ENCODE results near the gene PDGFC. TPM values are rescaled to one million over a fixed set of nuclear protein-coding genes. Genes with fewer than 3 reads are reported as not detected.

Gene PDGFC
- total RNA-seq, 1 donor: 42.8 TPM

GRCh38 chr4:156779042-156779441 lies 192.6 kb downstream of the PDGFC start:
- H3K4me3 ChIP-seq (ENCODE audit: low read depth, low read length): no peak overlapping the region
- TF ChIP-seq, protein P1, sequence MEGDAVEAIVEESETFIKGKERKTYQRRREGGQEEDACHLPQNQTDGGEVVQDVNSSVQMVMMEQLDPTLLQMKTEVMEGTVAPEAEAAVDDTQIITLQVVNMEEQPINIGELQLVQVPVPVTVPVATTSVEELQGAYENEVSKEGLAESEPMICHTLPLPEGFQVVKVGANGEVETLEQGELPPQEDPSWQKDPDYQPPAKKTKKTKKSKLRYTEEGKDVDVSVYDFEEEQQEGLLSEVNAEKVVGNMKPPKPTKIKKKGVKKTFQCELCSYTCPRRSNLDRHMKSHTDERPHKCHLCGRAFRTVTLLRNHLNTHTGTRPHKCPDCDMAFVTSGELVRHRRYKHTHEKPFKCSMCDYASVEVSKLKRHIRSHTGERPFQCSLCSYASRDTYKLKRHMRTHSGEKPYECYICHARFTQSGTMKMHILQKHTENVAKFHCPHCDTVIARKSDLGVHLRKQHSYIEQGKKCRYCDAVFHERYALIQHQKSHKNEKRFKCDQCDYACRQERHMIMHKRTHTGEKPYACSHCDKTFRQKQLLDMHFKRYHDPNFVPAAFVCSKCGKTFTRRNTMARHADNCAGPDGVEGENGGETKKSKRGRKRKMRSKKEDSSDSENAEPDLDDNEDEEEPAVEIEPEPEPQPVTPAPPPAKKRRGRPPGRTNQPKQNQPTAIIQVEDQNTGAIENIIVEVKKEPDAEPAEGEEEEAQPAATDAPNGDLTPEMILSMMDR (IDR thresholded peaks at IDR 0.05; ENCODE audit: insufficient read depth, low read length): no peak
- peak; percentile 67 for DNase-seq (ENCODE audit: low read depth)

DNA sequence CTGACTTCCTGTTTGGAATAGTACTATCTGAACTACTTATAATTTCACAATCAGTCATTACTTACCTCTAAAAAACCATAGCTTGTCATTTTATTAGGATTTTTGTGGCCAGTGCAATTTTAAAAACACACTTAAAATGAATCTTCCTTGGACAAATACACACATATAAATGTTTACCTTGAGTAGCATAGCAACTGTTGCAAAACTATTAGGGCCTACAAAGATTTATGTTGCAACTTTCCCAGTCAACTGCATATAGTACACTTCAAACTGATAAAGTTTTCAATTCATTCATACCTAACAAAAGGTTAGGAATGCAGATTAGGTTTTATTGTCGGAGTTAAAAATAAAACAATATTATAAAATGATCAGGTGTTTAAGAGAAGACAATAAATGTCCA lies 193.0 kb downstream of the PDGFC start:
- no peak overlapping the region for H3K4me3 ChIP-seq (ENCODE audit: low read depth, low read length)
- TF ChIP-seq, protein P1 (IDR thresholded peaks at IDR 0.05; ENCODE audit: insufficient read depth, low read length): no peak
- DNase-seq (ENCODE audit: low read depth): peak; percentile 77

DNA sequence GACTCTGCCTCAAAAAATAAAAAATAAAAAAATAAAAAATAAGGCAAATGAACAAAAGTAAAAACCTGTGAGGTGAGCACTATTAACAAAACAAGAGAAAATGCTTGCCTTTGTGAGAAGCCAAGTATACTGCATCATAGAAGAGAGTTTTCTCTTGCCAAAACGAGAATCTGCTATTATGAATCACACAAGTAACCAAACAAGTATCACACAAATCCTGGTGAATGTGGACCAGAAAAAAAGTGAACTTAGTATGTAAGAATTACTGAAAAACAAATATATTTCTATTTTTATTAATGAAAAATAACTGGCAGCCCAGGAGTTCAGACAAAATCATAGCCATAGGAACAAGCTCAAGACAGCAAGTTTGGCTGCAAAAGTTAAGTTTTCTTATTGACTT lies 193.5 kb downstream of the PDGFC start:
- peak; percentile 67 for DNase-seq (ENCODE audit: low read depth)
- TF ChIP-seq, protein P1 (IDR thresholded peaks at IDR 0.05; ENCODE audit: insufficient read depth, low read length): no peak
- no peak overlapping the region for H3K4me3 ChIP-seq (ENCODE audit: low read depth, low read length)

DNA sequence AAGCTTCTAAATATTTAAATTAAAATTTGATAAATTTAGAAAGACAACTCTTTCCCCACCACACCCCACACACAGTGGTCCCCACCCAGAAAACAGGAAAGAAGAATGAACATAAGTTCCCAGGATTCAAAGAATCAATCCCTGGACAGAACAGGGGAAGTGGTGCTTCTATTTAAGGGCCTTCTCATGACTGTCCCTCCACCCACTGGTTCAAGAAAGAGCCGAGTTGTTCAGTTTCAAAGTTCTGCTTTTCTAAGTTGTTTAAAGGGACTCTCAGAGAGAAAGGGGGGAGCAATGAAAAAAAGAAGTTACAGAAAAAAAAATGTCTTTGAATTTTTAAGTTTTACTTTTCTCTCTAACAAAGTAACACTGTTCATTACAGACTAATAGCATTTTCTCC lies 195.8 kb downstream of the PDGFC start:
- DNase-seq (ENCODE audit: low read depth): no peak
- TF ChIP-seq, protein P1 (IDR thresholded peaks at IDR 0.05; ENCODE audit: insufficient read depth, low read length): no peak
- H3K4me3 ChIP-seq (ENCODE audit: low read depth, low read length): no peak overlapping the region

- TF ChIP-seq, protein P1 (IDR thresholded peaks at IDR 0.05; ENCODE audit: insufficient read depth, low read length): no peak
- no peak overlapping the region for H3K4me3 ChIP-seq (ENCODE audit: low read depth, low read length)
- peak; percentile 95 for DNase-seq (ENCODE audit: low read depth)
Observed at GRCh38 chr4:156774422-156774821, 197.2 kb downstream of the PDGFC start.

- peak; percentile 58 for DNase-seq (ENCODE audit: low read depth)
- no peak overlapping the region for H3K4me3 ChIP-seq (ENCODE audit: low read depth, low read length)
Observed at GRCh38 chr4:156773648-156774357, 197.8 kb downstream of the PDGFC start.

More at GRCh38 chr4:156773648-156774357, 197.8 kb downstream of the PDGFC start:
- TF ChIP-seq, protein P1 (IDR thresholded peaks at IDR 0.05; ENCODE audit: insufficient read depth, low read length): no peak
